Loucy (cell line): ENCODE data around the gene SRD5A3.

Experiments
- H2AFZ ChIP-seq: fragments of 200-600 bp; sonication (generic); 2 replicates; pipeline ENCODE4 v1.6.0; 2016; ENCODE audit warnings: antibody characterized with exemption, mild to moderate bottlenecking, low read length, moderate library complexity
- H3F3A ChIP-seq: fragments of 200-600 bp; 2 replicates; pipeline ENCODE4 v1.6.0; 2016; ENCODE audit warnings: antibody characterized with exemption, low read depth, mild to moderate bottlenecking
- H3K27me3 ChIP-seq: fragments of 200-600 bp; sonication (generic); 2 replicates; pipeline ENCODE4 v1.6.1; 2014; ENCODE audit warnings: low read length, mild to moderate bottlenecking; ENCODE audit not compliant: insufficient read depth, poor library complexity, severe bottlenecking
- H3K36me3 ChIP-seq: fragments of 200-600 bp; sonication (generic); 2 replicates; pipeline ENCODE4 v1.6.1; 2016; ENCODE audit warnings: low read length; ENCODE audit not compliant: insufficient read depth
- H3K4me1 ChIP-seq: fragments of 200-600 bp; sonication (generic); 2 replicates; pipeline ENCODE4 v1.5.1; 2014; ENCODE audit warnings: low read length, mild to moderate bottlenecking; ENCODE audit not compliant: insufficient read depth, poor library complexity, severe bottlenecking
- H3K4me2 ChIP-seq: fragments of 200-600 bp; sonication (generic); 2 replicates; pipeline ENCODE4 v1.6.0; 2014; ENCODE audit warnings: antibody characterized with exemption, low read length, low read depth, mild to moderate bottlenecking; ENCODE audit not compliant: poor library complexity, severe bottlenecking
- H3K4me3 ChIP-seq: fragments of 200-600 bp; sonication (generic); 2 replicates; pipeline ENCODE4 v1.5.1; 2014; ENCODE audit warnings: low read length, mild to moderate bottlenecking, mixed read lengths; ENCODE audit not compliant: poor library complexity, severe bottlenecking
- H3K79me2 ChIP-seq: fragments of 200-600 bp; sonication (generic); 2 replicates; pipeline ENCODE4 v1.6.1; 2014; ENCODE audit warnings: low read length; ENCODE audit not compliant: insufficient read depth
- H3K9ac ChIP-seq: fragments of 200-600 bp; sonication (generic); 2 replicates; pipeline ENCODE4 v1.6.0; 2014; ENCODE audit warnings: mild to moderate bottlenecking, low read depth, low read length, moderate library complexity; ENCODE audit not compliant: poor library complexity, severe bottlenecking
- H3K9me2 ChIP-seq: fragments of 200-600 bp; sonication (generic); replicated peaks from 2 replicates; pipeline ENCODE4 v1.6.1; 2016; ENCODE audit warnings: low read depth, low read length, mixed read lengths
- H3K9me3 ChIP-seq: fragments of 200-600 bp; sonication (generic); 2 replicates; pipeline ENCODE4 v1.6.1; 2014; ENCODE audit warnings: mild to moderate bottlenecking, antibody characterized with exemption, low read length, low read depth; ENCODE audit not compliant: insufficient read depth
- H4K20me1 ChIP-seq: fragments of 200-600 bp; sonication (generic); 2 replicates; pipeline ENCODE4 v1.6.0; 2014; ENCODE audit warnings: antibody characterized with exemption, low read length, mild to moderate bottlenecking; ENCODE audit not compliant: insufficient read depth, poor library complexity, severe bottlenecking
- CTCF ChIP-seq: fragments of 200-600 bp; sonication (generic); conservative IDR thresholded peaks from 2 replicates; pipeline ENCODE4 v1.5.1; 2014; ENCODE audit warnings: mild to moderate bottlenecking, antibody characterized with exemption, low read length
- EZH2phosphoT487 ChIP-seq: fragments of 200-600 bp; IDR thresholded peaks from 2 replicates; pipeline ENCODE4 v1.6.1; 2018; ENCODE audit warnings: antibody characterized with exemption, mild to moderate bottlenecking, moderate library complexity, borderline replicate concordance

Gene SRD5A3

GRCh38 chr4:55321707-55322264, 24.3 kb upstream of the SRD5A3 start:
- Histone ChIP-seq H3K4me3 (no peak overlapping the region), H4K20me1 (no peaks in the 10 kb centered on the region), H3K79me2 (no peaks in the 10 kb centered on the region), H3K9ac (no peak overlapping the region), H3K4me2 (no peak overlapping the region), H3K27me3 (no peaks in the 10 kb centered on the region), H3K9me2 (no peaks in the 10 kb centered on the region), H3F3A (no peaks in the 10 kb centered on the region), H3K36me3 (no peaks in the 10 kb centered on the region), H3K9me3 (no peaks in the 10 kb centered on the region), H3K4me1 (peaks cover 22% of the 10 kb centered on the region), H2AFZ (no peak overlapping the region)
- peak; percentile 79 for TF ChIP-seq CTCF
- no peak for TF ChIP-seq EZH2phosphoT487

DNA sequence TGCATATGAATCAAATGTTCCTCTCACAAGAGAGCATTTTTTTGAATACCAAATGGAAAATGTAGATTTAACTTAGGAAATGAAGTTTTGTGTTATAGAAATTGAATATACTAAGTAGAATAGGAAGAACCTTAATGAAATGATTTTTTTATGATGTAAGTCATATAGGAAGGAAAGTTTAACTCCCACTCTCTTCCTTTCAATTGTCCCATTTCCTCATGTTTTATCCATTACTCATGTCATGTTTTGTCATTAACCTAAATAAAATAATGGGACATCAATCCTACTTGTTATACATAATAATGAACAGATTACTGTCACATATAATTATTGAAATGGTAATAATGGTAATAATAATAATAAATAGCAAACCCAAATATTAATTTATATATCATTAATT, 22.7 kb upstream of the SRD5A3 start:
- H3K27me3 ChIP-seq: no peaks in the 10 kb centered on the region
- no peak overlapping the region for H2AFZ ChIP-seq
- TF ChIP-seq CTCF (no peak), EZH2phosphoT487 (no peak)
- H3F3A ChIP-seq: no peaks in the 10 kb centered on the region
- H3K9me2 ChIP-seq: no peaks in the 10 kb centered on the region
- H3K9ac ChIP-seq: no peak overlapping the region
- no peak overlapping the region for H3K4me3 ChIP-seq
- H3K4me1 ChIP-seq: peaks cover 18% of the 10 kb centered on the region
- no peak overlapping the region for H3K4me2 ChIP-seq
- H3K9me3 ChIP-seq: no peaks in the 10 kb centered on the region
- H3K79me2 ChIP-seq: no peaks in the 10 kb centered on the region
- H4K20me1 ChIP-seq: no peaks in the 10 kb centered on the region
- H3K36me3 ChIP-seq: no peaks in the 10 kb centered on the region

GRCh38 chr4:55326629-55327028, 19.4 kb upstream of the SRD5A3 start:
- Histone ChIP-seq H3K4me2 (no peak overlapping the region), H3K27me3 (no peaks in the 10 kb centered on the region), H3K9ac (no peak overlapping the region), H3K9me3 (no peaks in the 10 kb centered on the region; the same call in 1 of the 2 replicates), H3F3A (no peaks in the 10 kb centered on the region), H3K79me2 (no peaks in the 10 kb centered on the region), H3K36me3 (no peaks in the 10 kb centered on the region), H3K4me3 (no peak overlapping the region), H2AFZ (no peak overlapping the region), H3K9me2 (no peaks in the 10 kb centered on the region), H4K20me1 (no peaks in the 10 kb centered on the region), H3K4me1 (no peaks in the 10 kb centered on the region)
- TF ChIP-seq EZH2phosphoT487: no peak

GRCh38 chr4:55329012-55329411, 17.0 kb upstream of the SRD5A3 start:
- H3K9ac ChIP-seq: no peak overlapping the region
- H3K4me1 ChIP-seq: no peaks in the 10 kb centered on the region
- no peaks in the 10 kb centered on the region for H3K27me3 ChIP-seq
- no peak for TF ChIP-seq EZH2phosphoT487
- no peak for TF ChIP-seq CTCF
- H3K4me2 ChIP-seq: no peak overlapping the region
- no peaks in the 10 kb centered on the region; the same call in 1 of the 2 replicates for H3K9me3 ChIP-seq
- no peaks in the 10 kb centered on the region for H3K9me2 ChIP-seq
- H3K79me2 ChIP-seq: no peaks in the 10 kb centered on the region
- H2AFZ ChIP-seq: no peak overlapping the region
- H4K20me1 ChIP-seq: no peaks in the 10 kb centered on the region
- H3K4me3 ChIP-seq: no peak overlapping the region
- H3F3A ChIP-seq: no peaks in the 10 kb centered on the region
- H3K36me3 ChIP-seq: no peaks in the 10 kb centered on the region
